Omental fat pad (tissue), 4 donors: Measurements from ENCODE around the gene SLFN13. TPM values are rescaled to one million over a fixed set of nuclear protein-coding genes. Genes with fewer than 3 reads are reported as not detected.

Experiments
- small RNA-seq: library from RNA; depleted of rRNA; stranded (forward); fragments of <200 nt; gene quantifications from one replicate; pipeline ENCODE3, GENCODE V24; 2016
- total RNA-seq, 4 donors: library from RNA; depleted of rRNA; stranded (reverse); fragments of >200 nt; gene quantifications; one replicate each; pipeline ENCODE4 v1.1.0, GENCODE V29; 2016

SLFN13 gene
- total RNA-seq, 4 donors from 2014 or later: 5.9 to 20.3 (median 7.4) TPM

Small RNA genes lying within 50 kb of the gene (small RNA-seq; reads per million reads assigned to genes)
- not detected for gene AC060766.5

Other genes starting within 250 kb of the SLFN13 start
- 10 to 100 TPM; 18.9 to 53.0 (median 32.5) TPM for gene SLFN5, start 205.7 kb downstream of the SLFN13 start, total RNA-seq
- 100 to 1,000 TPM in 1 of 4 donors, 10 to 100 TPM in 3; 58.1 to 127 (median 92.3) TPM for gene SLFN11, start 75.1 kb downstream of the SLFN13 start, total RNA-seq
- gene SLFN12, start 16.3 kb downstream of the SLFN13 start, total RNA-seq: 10 to 100 TPM in 2 of 4 donors, 1 to 10 TPM in 2; 9.0 to 24.7 (median 11.0) TPM
- 10 to 100 TPM in 1 of 4 donors, 1 to 10 TPM in 3; 2.3 to 31.2 (median 4.7) TPM for gene SLFN12L, start 88.9 kb upstream of the SLFN13 start, total RNA-seq
- not detected for gene SLFN14, start 112.1 kb upstream of the SLFN13 start, total RNA-seq
- gene PEX12, start 129.8 kb upstream of the SLFN13 start, total RNA-seq: 1 to 10 TPM; 3.5 to 7.4 (median 5.2) TPM
- gene AP2B1, start 138.6 kb upstream of the SLFN13 start, total RNA-seq: 10 to 100 TPM; 62.6 to 94.3 (median 79.4) TPM